ENCODE results near the gene CFAP61. TPM values are rescaled to one million over a fixed set of nuclear protein-coding genes. Genes with fewer than 3 reads are reported as not detected.

The CFAP61 gene
- total RNA-seq, 1 donor from 2014 or later, result 0.26 TPM

GRCh38 chr20:20089018-20089417 is 36.7 kb downstream of the CFAP61 start:
- no peaks in the 10 kb centered on the region for H3K36me3 ChIP-seq (ENCODE audit: control insufficient read depth, insufficient read depth, low read length)
- H3K27me3 ChIP-seq (ENCODE audit: control insufficient read depth, insufficient read depth, low read length), result no peaks in the 10 kb centered on the region
- DNase-seq (ENCODE audit: low read depth), result no peak
- FAIRE-seq, result no peak
- TF ChIP-seq CTCF (IDR thresholded peaks at IDR 0.05; ENCODE audit: insufficient read depth, low read length, severe bottlenecking), result no peak
- no peak overlapping the region for H3K4me3 ChIP-seq (ENCODE audit: low read depth, low read length)

DNA sequence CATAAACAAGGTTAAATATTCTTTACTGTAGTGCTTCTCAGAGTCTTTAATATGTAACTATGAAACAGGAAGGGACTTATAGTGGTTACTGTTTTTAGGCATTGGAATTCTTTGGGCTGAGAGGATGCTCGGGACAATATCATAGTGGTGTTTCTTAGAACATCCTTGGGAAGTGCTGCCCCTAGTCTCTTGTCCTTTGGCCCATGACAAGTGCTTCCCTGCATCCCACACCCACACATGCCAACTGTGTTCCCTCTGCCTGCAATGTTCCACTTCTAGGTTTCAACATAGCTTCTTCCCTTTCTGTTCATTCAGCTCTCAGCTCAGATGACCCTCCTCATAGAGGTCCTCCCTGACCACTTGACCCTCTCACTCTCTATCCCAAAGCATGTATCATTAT is 37.6 kb downstream of the CFAP61 start:
- DNase-seq (ENCODE audit: low read depth) (no peak), FAIRE-seq (no peak)
- Histone ChIP-seq H3K27me3 (ENCODE audit: control insufficient read depth, insufficient read depth, low read length) (no peaks in the 10 kb centered on the region), H3K4me3 (ENCODE audit: low read depth, low read length) (no peak overlapping the region), H3K36me3 (ENCODE audit: control insufficient read depth, insufficient read depth, low read length) (no peaks in the 10 kb centered on the region)
- no peak for TF ChIP-seq CTCF (IDR thresholded peaks at IDR 0.05; ENCODE audit: insufficient read depth, low read length, severe bottlenecking)

GRCh38 chr20:20092827-20093226 is 40.5 kb downstream of the CFAP61 start:
- no peaks in the 10 kb centered on the region for H3K36me3 ChIP-seq (ENCODE audit: control insufficient read depth, insufficient read depth, low read length)
- DNase-seq (ENCODE audit: low read depth), result no peak
- no peak overlapping the region for H3K4me3 ChIP-seq (ENCODE audit: low read depth, low read length)
- H3K27me3 ChIP-seq (ENCODE audit: control insufficient read depth, insufficient read depth, low read length), result no peaks in the 10 kb centered on the region
- FAIRE-seq, result no peak
- TF ChIP-seq CTCF (IDR thresholded peaks at IDR 0.05; ENCODE audit: insufficient read depth, low read length, severe bottlenecking), result no peak

DNA sequence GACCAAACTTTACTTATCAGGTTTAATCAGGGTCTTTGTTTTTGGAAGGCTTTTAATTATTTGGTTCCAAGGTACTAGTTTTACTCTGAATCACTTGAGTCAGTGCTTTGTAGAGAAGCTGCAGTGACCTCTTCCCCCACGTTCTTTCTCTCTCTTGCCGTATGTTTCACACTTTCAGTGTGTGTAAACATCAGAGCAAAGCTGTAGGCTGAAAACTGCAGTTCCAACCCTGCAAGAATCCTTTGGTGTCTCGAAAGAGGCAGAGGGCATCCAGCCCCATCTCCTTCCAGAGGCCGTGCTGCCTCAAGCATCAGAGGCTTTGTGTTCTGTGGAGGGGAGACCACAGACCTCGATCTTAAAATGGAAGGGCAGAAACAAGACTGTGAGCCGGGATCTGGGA is 42.1 kb downstream of the CFAP61 start:
- Histone ChIP-seq H3K36me3 (ENCODE audit: control insufficient read depth, insufficient read depth, low read length) (no peaks in the 10 kb centered on the region), H3K27me3 (ENCODE audit: control insufficient read depth, insufficient read depth, low read length) (no peaks in the 10 kb centered on the region), H3K4me3 (ENCODE audit: low read depth, low read length) (no peak overlapping the region)
- no peak for TF ChIP-seq CTCF (IDR thresholded peaks at IDR 0.05; ENCODE audit: insufficient read depth, low read length, severe bottlenecking)
- DNase-seq (ENCODE audit: low read depth) (no peak), FAIRE-seq (no peak)

DNA sequence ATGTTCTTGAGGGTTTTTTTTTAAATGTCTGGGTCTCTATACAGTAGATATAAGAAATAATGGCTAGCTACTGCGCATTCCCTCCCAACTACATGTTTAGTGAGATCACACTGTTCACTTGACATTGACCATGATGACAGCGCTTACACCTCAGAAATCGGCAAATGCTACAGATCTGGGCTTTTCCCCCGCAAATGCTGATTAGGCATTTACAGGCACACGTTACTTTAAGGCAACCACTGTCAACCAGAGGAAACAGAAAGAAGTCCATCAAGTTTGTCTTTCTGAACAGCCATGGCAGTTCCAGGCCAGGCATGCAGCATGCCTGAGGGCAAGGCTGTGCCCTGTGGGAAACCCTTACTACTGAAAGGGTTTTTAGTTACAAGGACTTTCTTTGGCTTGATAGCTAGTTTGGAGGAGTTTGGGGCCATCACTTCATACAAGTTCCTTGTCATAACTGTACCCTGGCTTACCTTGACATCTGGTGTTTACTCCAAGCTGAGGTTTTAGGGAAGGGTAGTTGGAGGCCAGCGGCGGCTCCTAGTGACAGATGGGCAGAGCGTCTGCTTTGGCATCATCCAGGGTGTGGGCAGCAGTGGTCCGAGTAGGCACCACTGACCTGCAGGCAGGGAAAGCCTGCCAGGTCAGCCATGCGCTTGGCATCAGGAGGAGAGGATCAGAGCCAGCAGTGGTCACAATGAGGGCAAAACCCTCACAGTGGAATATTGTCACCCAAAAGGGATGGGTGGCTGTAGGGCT is 43.0 kb downstream of the CFAP61 start:
- no peak for TF ChIP-seq CTCF (IDR thresholded peaks at IDR 0.05; ENCODE audit: insufficient read depth, low read length, severe bottlenecking)
- FAIRE-seq (no peak), DNase-seq (ENCODE audit: low read depth) (no peak)
- Histone ChIP-seq H3K4me3 (ENCODE audit: low read depth, low read length) (no peak overlapping the region), H3K36me3 (ENCODE audit: control insufficient read depth, insufficient read depth, low read length) (no peaks in the 10 kb centered on the region), H3K27me3 (ENCODE audit: control insufficient read depth, insufficient read depth, low read length) (no peaks in the 10 kb centered on the region)

GRCh38 chr20:20096421-20096820 is 44.1 kb downstream of the CFAP61 start:
- Histone ChIP-seq H3K27me3 (ENCODE audit: control insufficient read depth, insufficient read depth, low read length) (no peaks in the 10 kb centered on the region), H3K36me3 (ENCODE audit: control insufficient read depth, insufficient read depth, low read length) (no peaks in the 10 kb centered on the region), H3K4me3 (ENCODE audit: low read depth, low read length) (no peak overlapping the region)
- FAIRE-seq (no peak), DNase-seq (ENCODE audit: low read depth) (no peak)
- no peak for TF ChIP-seq CTCF (IDR thresholded peaks at IDR 0.05; ENCODE audit: insufficient read depth, low read length, severe bottlenecking)

Data from bronchial epithelial cell (primary cell).